ENCODE measurements around the gene EFNA1.

GRCh38 chr1:155131285-155131684 lies 3.6 kb downstream of the EFNA1 start:
- TF ChIP-seq EZH2phosphoT487 (IDR thresholded peaks at IDR 0.05; ENCODE audit: borderline replicate concordance, low read length), result no peak
- no peak for TF ChIP-seq CTCF (conservative IDR thresholded peaks at IDR 0.05; ENCODE audit: low read depth, low read length)
- no peak for TF ChIP-seq EZH2 (IDR thresholded peaks at IDR 0.05; ENCODE audit: low read length, unreplicated experiment)

Data from PC-3 (cell line).